NCI-H2196 (cell line): Measurements from ENCODE around the gene KLHL26.
"Not testable (repeated sequence)": the region's sequence is repeated elsewhere in the genome, so short reads cannot be mapped to it uniquely, and the experiment has no call there.

Source experiments
- DNase-seq: peaks from one replicate; lab custom pipeline; 2025; ENCODE audit not compliant: unreplicated experiment; lab: John Stamatoyannopoulos, UW

KLHL26 gene, protein sequence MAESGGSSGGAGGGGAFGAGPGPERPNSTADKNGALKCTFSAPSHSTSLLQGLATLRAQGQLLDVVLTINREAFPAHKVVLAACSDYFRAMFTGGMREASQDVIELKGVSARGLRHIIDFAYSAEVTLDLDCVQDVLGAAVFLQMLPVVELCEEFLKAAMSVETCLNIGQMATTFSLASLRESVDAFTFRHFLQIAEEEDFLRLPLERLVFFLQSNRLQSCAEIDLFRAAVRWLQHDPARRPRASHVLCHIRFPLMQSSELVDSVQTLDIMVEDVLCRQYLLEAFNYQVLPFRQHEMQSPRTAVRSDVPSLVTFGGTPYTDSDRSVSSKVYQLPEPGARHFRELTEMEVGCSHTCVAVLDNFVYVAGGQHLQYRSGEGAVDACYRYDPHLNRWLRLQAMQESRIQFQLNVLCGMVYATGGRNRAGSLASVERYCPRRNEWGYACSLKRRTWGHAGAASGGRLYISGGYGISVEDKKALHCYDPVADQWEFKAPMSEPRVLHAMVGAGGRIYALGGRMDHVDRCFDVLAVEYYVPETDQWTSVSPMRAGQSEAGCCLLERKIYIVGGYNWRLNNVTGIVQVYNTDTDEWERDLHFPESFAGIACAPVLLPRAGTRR

DNA sequence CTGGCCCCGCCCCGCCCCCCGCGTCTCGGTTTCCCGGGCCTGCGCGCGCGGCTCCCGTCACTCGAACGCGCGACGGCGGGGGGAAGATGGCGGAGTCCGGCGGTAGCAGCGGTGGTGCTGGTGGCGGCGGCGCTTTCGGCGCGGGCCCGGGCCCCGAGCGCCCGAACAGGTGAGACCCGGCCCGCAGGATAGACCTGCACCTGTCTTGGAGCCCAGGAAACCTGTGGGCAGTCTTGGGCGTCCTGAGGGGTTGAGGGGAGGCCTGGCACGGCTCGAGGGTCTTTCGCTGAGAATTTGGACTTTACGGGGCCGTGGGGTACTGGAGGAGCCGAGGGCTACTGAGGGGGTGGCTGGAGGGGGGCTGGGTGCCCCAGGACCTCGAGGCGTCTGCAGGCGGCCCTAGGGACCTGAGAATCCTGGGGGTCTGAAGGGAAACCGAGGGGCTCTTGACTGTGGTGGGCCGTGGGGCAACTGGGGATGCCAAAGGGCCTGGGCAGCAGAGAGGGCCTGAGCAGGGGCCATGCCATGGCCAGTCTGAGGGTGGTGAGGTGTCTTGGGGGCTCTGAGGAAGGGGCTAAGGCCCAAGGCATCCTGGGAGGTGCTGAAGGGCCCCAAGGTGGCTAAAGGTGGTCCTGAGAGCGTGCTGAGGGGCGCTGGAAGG is at the start of gene KLHL26:
KLHL26 (plus strand) TSS at position 60 of the 661 bp plus-strand sequence; CDS start at position 87, 27 bp downstream.
- DNase-seq, result no peak

DNA sequence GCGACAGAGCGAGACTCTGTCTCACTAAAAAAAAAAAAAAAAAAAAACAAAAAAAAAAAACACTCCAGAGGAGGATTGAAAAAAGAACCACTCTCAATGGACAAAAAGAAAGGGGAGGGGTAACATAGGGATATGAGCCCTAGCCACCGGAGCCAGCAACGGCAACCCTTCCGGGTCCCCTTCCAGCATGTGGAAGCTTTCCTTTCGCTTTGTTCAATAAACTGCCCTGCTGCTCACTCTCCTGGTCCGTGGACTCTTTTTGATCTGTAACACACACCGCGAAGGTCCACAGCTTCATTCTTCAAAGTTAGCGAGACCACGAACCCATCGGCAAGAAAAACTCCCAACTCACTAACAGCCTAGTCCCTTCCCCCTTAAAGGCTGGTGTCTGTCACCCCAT is 49.3 kb upstream of the KLHL26 start:
- DNase-seq, result no peak

DNA sequence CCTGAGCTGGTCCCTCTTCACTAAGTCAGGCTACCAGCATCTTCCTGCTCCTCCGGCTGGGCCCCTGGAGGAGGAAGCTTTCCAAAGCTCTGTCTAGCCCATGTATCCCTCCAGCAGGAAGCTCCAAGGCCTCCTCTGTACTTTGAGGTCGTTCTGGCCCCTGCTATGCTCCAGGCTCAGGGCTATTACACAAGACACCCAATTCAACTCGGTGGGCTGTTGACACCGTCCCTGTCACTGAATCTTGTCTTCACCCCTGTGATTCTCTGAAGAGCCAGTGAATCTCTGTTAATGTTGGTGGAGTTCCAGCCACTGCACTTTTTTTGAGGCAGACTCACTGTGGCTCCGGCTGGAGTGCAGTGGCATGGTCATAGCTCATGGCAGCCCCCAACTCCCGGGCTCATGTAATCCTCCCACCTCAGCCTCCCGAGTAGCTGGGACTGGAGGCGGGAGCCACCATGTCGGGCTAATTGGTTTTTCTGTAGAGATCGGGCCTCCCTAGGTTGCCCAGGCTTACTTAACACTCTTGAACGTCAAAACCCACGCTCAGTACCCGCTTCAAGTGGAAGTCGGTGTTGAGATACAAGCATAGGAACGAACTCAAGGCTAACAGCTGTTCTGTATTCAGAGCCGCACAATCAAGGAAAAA is 48.7 kb upstream of the KLHL26 start:
- no peak for DNase-seq

DNA sequence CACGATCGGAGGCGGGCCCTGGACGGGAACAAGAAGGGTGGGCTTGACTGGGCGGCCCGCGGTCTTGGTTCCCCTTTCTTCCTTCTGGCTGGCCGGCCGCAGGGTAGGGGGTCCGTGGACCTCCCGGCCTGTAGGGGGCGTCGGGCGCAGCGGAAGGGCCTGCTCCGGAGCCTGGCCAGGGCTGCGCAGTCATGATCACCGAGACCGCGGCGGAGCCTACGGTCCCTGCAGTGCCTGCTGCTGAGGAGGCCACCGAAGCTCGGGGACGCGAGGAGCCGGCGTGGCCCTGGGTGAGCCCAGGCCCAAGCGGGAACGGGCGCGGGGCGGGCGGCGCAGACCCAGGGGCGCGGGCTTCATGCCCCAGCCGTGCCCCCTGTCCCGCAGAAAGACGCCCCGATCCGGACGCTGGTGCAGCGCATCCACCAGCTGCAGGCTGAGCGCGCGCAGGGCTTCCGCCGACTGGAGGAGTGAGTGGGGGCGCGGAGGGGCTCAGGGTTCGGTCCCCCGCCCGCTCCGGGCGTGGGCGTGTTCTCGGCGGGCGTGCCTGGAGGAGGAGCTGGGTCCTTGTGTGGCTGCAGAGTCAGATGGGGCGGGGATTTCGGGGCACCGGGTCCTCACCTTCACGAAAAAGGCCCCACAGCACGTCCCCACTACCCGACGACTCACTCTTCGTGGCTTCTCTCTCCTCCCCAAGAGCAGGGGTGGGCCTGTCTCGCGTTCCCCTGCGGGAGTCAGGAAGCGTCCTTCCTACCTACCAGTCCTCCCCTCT is 48.0 kb upstream of the KLHL26 start, which contains the start of gene REX1BD:
REX1BD (plus strand) TSS at position 188 of the 769 bp plus-strand sequence; CDS start at position 192, 4 bp downstream.
- DNase-seq, result peak; percentile 78

DNA sequence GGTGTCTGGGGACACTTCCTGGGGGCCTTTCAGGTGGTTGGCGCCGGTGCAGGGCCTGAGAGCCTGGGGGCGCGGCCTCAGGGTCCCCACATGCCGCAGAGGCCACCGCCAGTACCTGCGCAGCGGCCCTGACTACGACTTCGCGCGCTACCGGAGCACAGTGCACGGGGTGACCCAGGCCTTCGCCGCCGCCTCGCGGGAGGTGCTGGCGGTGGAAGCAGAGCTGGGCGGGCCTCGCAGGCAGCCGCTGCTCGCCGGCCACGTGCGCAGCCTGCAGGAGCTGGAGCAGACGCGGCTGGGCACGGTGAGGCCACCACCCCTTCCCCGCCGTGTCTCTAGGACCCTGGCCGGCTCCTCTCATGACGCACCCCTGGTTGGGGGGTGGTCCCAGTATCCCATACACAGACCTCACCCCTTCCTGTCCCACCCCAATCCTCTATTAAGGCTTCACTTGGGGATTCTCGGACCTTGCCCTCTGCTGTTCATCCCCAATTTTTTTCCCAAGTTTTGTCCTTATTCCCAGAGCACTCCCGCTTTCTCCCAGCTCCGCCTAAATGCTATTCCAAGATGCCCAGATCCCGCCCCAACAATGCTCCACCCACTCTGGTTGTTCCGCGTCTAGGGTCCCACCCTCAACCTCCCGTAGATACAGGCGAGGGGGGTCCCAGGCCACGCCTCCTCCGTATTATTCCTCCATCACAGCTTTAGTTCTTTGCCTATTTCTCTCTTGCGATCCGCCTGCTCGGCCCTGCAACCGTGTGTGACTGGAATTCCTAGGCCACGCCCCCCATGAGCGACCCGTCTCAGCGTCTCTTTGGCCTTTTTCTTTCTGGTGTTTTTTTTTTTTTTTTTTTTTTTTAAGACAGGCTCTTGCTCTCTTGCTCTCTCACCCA is 47.2 kb upstream of the KLHL26 start:
- peak; percentile 89 for DNase-seq

DNA sequence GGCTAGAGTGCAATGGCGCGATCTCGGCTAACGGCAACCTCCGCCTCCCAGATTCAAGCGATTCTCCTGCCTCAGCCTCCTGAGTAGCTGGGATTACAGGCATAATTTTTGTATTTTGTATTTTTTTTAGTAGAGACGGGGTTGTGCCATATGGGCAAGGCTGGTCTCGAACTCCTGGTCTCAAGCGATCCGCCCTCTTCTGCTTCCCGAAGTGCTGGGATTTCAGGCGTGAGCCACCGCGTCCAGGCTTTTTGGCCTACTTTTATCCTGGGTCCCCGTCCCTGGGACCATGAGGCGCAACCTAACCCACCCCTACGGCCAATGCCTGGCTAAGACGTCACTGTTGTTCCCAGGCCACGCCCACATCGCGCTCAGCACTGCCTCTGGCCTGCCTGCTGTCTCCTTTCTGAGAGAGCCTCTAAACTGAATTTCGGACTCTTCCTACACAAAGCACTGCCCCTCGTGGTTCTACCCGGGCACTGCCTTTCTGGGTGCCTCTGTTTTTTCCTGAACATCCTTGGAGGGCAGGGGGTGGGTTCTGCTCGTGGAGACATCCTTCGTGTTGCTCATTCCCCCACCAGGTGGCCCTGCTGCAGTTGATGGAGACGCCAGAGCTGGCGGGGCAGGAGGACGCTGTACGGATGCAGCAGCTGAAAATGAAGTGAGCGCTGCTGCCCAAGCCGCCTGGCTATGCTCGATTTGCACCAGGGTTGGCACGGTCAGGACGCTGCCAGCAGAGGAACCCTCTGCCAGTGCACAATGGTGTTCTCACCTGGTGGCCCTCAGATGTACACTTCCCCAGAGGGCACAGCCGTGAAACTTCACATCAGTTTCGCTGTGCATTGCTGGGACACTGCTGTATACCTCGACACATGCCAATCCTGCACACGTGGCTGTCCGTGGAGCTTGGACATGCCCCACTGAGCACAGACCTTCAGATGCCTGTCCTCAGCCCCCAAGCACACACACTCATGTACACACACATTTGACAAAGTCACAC is 46.3 kb upstream of the KLHL26 start:
- DNase-seq, result peak; percentile 98

DNA sequence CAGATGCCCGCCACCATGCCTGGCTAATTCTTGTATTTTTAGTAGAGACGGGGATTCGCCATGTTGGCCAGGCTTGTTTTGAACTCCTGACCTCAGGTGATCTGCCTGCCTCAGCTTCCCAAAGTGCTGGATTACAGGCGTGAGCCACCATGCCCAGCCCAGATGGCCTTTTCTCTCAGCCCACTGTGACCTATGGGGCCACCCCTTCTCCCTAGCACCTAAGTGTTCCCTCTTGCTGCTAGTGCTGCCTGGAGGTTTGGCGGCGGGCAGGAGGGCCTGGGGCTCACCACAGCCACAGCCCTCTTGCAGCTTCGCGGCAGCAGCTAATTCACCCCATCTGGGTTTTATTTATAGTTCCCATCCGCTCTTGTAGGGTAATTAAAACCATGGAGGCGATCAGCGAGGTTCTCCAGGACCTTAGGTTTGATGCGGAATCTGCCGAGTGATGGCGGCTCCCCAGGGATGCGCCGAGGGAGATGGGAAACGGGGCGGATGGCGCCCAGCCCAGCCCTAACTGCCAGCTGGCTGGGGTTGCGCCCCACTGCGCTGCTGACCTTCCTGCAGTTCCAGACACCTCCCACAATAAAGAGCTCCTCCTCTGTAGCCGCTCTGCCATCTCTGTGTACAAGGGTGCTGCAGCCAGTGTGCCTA is 45.0 kb upstream of the KLHL26 start:
- no peak for DNase-seq

DNA sequence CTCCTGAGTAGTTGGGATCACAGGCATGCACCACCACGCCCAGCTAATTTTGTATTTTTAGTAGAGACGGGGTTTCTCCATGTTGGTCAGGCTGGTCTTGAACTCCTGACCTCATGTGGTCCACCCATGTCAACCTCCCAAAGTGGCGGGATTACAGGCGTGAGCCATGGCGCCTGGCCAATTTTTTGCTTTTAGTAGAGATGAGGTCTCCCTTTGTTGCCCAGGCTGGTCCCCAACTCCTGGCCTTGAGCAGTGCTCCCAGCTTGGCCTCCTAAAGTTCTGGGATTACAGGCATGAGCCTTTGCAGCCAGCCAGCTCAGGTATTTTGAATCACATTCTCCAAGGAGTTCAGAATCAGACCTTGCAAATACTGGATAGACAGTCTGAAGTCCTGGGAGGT is 44.1 kb upstream of the KLHL26 start:
- not testable (repeated sequence) for DNase-seq

DNA sequence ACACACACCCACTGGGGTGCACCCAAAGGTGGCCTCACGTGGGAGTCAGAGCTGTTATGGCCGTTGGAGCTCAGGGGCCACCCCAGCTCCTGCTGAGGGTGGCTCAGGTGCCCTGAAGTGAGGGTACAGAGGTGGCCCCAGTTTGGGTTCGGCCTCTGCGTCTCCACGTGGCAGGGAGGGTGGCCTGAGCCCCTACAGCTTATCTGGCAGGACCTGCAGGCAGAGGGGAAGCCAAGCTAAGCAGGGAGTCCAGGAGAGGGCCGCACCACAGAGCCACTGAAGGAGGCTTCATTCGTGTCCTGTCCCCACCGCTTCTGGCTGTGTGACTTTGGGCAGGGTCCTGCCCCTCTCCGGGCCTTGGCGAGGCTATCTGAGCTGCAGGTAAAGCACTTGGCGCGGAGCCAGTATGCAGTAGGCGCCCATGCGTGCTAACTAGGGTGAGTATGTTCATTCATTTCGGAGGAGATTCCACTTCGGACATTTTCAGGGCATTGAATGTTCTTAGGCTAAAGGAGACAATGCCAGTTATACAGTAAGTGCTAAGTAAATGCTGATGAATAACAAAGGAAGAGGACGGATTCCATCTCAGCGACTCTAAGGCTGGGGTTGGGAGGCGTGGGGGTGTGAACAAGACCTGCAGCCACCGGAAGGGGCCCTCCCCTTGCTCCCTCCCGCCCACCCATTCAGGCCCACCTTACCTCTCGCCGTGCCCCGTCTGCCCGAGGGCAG is 43.3 kb upstream of the KLHL26 start:
- DNase-seq, result no peak

DNA sequence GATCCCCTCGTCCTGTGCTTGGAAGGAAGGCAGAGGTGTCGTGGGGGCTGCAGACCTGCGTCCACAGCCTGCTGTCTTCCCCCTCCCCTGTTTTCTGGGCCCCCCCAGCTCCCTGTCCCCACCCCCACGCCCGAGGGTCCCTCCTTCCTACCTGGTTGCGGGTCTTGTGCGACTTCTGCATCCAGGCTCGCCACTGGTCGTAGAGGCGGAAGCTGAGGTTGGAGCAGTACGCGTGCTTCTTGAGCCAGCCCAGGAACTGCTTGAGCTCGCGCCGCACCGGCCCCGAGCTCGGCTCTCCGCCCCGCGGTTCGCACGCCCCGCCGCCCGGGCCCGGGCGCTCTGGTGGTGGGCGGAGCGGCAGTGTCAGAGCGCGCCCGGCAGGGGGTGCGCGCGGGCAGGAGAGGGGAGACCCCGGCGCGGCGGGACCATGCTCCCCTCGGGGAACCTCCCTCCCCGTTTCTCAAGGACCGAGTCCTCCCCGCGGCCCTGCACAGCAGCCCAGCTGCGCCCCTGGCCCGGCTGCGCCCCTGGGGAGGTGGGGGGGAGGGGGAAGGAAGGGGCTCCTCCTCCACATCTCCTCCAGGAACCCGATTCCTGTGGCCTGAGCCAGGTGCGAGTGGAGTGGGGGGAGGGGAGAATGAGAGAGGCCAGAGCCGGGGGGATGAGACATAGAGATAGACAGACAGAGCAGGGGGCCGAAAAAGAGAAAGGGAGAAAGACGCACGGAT is 42.6 kb upstream of the KLHL26 start:
- peak; percentile 88 for DNase-seq

DNA sequence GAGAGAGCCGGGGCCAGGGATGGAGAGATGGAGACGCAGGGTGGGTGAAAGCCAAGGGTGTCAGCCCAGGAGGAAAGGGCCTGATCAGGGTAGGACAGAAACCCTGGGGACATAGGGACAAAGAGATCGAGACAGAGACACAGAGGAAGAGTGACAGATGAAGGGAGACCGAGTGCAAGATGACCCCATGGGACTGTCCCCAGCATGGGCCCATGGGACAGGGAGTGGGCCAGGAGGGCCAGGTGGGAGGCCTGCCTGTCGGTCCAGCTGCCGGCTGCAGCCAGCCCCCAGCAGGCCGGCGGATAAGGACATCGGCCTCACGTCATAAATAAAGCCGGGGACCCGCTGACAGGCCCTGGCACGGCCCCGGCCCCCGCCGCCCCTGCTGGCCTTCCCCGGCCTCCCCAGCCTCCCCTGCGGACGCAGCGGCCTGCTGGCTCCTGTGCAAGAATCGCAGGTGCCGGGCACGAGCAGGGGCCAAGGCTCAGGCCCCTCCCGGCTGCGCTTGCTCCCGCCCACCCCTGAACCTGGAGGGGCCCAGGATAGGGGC is 41.9 kb upstream of the KLHL26 start:
- DNase-seq, result no peak

DNA sequence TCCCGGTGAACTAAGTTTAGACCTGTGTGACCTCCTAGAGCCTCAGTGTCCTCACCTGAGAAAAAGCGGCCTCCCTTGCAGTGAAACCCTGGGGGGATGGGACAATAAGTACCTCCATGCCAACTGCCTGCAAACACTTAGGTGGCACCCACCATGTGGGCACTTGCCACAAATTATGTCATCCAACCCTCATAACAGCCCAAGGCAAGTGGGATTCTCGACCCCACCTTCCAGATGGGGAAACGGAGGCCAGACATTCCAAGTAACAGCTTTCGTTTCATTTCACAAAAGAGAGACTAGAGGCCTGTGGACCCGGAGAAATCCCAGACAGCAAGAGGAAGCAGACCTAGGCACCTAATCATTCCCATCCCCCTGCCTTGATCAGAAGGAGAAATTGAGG is 41.4 kb upstream of the KLHL26 start:
- no peak for DNase-seq

DNA sequence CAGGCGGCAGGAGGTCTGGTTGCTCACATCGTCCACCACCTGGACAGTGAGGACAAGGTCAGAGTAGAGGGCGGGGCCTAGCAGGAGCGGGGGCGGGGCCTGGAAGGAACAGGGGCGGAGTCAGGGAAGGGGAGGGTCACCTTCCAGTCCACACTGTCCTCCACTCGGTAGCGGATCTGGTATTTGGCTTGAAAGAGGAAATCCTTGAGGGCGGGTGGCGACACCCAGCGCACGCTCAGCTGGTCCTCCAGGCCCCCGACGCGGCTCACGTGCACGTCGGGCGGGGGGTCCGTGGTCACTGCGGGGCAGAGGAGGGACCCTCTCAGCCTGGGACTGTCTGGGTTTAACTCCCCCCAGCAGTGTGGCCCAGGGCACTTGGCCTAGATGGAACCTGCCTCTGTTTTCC is 40.1 kb upstream of the KLHL26 start:
- DNase-seq, result peak; percentile 47

DNA sequence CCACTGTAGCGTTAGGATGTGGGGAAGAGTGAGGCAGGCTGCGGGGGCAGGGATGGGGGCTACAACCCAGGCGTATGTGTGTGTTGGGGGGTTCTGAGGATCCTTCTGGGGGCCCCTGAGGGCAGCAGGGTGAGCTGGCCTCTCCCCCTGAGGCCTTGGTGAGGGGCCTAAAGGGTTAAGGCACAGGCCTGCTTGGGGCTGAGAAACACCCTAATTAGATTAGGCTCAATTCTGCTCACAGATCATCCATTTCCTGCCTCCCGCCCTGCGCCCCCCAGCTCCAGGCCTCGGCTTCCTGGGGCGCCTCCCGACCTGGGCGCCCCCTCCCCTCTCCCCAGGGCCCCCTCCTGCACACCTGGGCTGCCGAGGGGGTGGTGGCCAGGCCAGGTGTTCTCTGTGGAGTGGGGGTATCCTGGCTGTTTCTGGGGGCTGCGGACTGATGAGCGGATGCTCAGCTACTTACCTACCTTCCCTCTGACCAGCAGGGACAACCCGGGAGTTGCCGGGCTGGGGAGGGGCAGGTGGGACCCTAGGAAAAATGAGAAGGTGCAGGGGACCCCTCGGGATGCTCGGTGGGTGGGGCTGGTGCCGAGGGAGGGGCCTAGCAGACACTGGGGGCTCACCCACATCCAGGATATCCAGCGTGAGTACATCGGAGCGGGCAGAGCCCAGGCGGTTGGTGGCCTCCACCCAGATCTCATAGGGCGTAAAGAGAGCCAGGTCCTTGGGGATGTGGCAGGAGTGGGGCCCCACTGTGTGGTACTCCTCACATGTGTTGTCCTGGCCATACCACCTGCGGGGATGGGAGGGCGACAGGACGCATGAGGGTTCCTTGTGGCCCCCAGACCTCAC is 38.8 kb upstream of the KLHL26 start:
- no peak for DNase-seq

DNA sequence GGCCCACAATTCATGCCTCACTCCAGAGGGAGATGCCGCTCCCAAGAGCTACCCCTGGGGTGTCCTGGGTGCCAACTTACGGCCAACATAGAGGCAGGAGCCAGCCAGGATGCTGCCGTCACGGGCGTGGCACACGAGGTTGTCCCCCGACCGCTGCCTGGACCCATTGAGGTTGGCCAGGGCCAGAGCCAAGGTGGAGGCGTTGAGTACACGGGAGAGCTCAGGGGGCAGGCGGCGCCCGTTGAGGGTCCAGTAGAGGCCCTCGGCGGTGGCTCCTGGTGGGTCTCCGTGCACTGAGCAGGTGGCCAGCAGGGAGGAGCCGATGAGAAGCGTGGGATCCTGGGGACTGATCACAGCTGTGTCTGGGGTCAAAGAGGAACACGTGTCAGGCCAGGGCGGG is 37.3 kb upstream of the KLHL26 start:
- no peak for DNase-seq
